ENCODE data around the gene MAPK8IP2.
"Not testable (repeated sequence)": the region's sequence is repeated elsewhere in the genome, so short reads cannot be mapped to it uniquely, and the experiment has no call there.

DNA sequence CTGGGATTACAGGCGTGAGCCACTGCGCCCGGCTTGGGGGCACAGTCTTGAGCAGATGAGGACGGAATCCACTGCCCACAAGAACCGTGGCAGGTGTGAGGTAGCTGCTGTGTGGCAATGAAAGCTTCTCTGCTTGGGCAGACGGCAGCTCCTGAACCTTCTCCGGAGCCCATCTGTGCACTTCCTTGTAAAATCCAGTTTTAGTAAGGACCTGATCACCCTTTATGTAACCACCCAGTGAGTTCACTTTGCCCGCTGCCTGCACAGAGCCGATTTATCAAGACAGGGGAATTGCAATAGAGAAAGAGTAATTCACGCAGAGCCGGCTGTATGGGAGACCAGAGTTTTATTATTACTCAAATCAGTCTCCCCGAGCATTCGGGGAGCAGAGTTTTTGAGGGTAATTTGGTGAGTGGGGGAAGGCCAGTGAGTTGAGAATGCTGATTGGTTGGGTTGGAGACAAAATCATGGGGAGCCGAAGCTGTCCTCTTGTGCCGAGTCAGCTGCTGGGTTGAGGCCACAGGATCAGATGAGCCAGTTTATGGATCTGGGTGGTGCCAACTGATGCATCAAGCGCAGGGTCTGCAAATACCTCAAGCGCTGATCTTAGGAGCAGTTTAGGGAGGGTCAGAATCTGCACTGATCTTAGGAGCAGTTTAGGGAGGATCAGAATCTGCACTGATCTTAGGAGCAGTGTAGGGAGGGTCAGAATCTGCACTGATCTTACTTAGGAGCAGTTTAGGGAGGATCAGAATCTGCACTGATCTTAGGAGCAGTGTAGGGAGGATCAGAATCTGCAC, 42.6 kb downstream of the MAPK8IP2 start:
- TF ChIP-seq POLR2A (IDR thresholded peaks at IDR 0.05; ENCODE audit: low read depth, low read length); POLR2AphosphoS5 (IDR thresholded peaks at IDR 0.05; ENCODE audit: low read depth, low read length); TAF1 (IDR thresholded peaks at IDR 0.05; ENCODE audit: borderline replicate concordance, low read depth, low read length): not testable (repeated sequence)
